ENCODE measurements around the gene FAM50B.

FAM50B gene

GRCh38 chr6:3898265-3898994 is 49.3 kb downstream of the FAM50B start:
- DNase-seq: no peak

DNA sequence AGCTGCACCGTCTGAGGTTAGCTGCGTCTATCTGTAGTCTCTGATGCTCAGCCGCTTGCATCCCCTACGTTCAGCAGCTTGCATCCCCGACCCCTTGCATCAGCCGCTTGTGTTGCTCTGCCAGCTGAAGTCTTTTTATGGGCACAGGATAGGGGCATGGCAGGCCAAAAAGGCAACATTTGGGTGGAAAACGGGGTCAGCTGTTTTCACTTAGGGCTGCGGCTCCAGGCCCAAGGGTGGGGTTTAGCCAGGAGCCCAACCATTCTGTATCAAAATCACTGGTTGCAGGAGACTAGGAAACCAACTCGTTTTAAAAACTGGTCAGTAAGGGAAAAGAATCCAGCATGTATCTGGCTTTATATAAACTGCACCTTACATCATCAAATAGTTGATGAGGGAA is 49.9 kb downstream of the FAM50B start:
- DNase-seq: no peak

DNA sequence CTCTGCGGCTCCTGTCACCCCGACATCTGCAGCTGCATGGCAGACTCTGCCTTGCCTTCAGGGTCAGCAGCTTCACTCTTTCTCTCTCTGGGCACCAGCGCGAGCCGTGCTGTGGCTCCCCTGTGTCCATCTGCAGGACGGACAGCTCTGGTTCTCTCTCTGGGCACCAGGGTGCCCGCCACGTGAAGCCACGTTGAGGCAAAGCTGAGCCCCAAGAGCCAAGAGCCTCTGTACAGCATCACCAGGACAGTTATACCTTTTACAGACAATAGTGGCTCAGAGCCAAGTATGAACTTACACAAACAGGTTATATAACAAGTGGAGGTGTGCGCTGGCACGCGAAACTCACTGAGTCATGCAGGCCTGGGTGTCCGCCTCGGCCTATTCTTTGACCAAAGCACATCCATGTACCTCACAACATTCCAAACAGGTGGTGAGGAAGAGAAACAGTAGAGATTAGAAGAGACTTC is 50.8 kb downstream of the FAM50B start:
- DNase-seq: no peak
